Measurements from ENCODE around the gene CDH4. TPM values are rescaled to one million over a fixed set of nuclear protein-coding genes. Genes with fewer than 3 reads are reported as not detected.

The CDH4 gene
- total RNA-seq, 1 experiment from 2014 or later = 5.3 TPM

- ATAC-seq (no peak), DNase-seq (ENCODE audit: low spot score) (no peak)
- ChIA-PET POLR2A (no interaction called here), CTCF (no interaction called here)
- peaks cover 10% of the 10 kb centered on the region for H3K36me3 Mint-ChIP-seq
- H3K27ac Mint-ChIP-seq = peak overlapping the region; percentile 60
- peaks cover 2% of the 10 kb centered on the region; the same call in 1 of the 2 replicates for H3K4me1 Mint-ChIP-seq
- no peak overlapping the region for H3K4me3 Mint-ChIP-seq
- no peaks in the 10 kb centered on the region for H3K9me3 Mint-ChIP-seq
- H3K27me3 Mint-ChIP-seq (ENCODE audit: low read depth) = no peaks in the 10 kb centered on the region
- TF ChIP-seq RORB (CRISPR knock-in tag; IDR thresholded peaks at IDR 0.05) (no peak), ATF1 (CRISPR knock-in tag; IDR thresholded peaks at IDR 0.05) (no peak), CBFB (CRISPR knock-in tag; IDR thresholded peaks at IDR 0.05; ENCODE audit: low read depth) (no peak), ETV6 (CRISPR knock-in tag; IDR thresholded peaks at IDR 0.05) (no peak), ZBTB21 (CRISPR knock-in tag; IDR thresholded peaks at IDR 0.05; ENCODE audit: borderline replicate concordance) (no peak), TEAD1 (CRISPR knock-in tag; IDR thresholded peaks at IDR 0.05) (no peak), JAZF1 (CRISPR knock-in tag; IDR thresholded peaks at IDR 0.05) (no peak), IRF2 (CRISPR knock-in tag; IDR thresholded peaks at IDR 0.05; ENCODE audit: borderline replicate concordance, low read depth) (no peak), MXD4 (CRISPR knock-in tag; IDR thresholded peaks at IDR 0.05; ENCODE audit: borderline replicate concordance) (no peak), ZNF263 (CRISPR knock-in tag; IDR thresholded peaks at IDR 0.05; ENCODE audit: low read depth) (no peak), ZNF532 (CRISPR knock-in tag; IDR thresholded peaks at IDR 0.05; ENCODE audit: borderline replicate concordance) (no peak), SMAD3 (CRISPR knock-in tag; IDR thresholded peaks at IDR 0.05; ENCODE audit: borderline replicate concordance) (no peak), NFYB (CRISPR knock-in tag; conservative IDR thresholded peaks at IDR 0.05; ENCODE audit: low read depth) (no peak), RELA (CRISPR knock-in tag; IDR thresholded peaks at IDR 0.05; ENCODE audit: borderline replicate concordance) (no peak), SOX15 (CRISPR knock-in tag; IDR thresholded peaks at IDR 0.05) (no peak), NFE2L1 (CRISPR knock-in tag; IDR thresholded peaks at IDR 0.05) (no peak), FOXK1 (CRISPR knock-in tag; IDR thresholded peaks at IDR 0.05) (no peak)
- TF ChIP-seq, protein P1, sequence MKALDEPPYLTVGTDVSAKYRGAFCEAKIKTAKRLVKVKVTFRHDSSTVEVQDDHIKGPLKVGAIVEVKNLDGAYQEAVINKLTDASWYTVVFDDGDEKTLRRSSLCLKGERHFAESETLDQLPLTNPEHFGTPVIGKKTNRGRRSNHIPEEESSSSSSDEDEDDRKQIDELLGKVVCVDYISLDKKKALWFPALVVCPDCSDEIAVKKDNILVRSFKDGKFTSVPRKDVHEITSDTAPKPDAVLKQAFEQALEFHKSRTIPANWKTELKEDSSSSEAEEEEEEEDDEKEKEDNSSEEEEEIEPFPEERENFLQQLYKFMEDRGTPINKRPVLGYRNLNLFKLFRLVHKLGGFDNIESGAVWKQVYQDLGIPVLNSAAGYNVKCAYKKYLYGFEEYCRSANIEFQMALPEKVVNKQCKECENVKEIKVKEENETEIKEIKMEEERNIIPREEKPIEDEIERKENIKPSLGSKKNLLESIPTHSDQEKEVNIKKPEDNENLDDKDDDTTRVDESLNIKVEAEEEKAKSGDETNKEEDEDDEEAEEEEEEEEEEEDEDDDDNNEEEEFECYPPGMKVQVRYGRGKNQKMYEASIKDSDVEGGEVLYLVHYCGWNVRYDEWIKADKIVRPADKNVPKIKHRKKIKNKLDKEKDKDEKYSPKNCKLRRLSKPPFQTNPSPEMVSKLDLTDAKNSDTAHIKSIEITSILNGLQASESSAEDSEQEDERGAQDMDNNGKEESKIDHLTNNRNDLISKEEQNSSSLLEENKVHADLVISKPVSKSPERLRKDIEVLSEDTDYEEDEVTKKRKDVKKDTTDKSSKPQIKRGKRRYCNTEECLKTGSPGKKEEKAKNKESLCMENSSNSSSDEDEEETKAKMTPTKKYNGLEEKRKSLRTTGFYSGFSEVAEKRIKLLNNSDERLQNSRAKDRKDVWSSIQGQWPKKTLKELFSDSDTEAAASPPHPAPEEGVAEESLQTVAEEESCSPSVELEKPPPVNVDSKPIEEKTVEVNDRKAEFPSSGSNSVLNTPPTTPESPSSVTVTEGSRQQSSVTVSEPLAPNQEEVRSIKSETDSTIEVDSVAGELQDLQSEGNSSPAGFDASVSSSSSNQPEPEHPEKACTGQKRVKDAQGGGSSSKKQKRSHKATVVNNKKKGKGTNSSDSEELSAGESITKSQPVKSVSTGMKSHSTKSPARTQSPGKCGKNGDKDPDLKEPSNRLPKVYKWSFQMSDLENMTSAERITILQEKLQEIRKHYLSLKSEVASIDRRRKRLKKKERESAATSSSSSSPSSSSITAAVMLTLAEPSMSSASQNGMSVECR (CRISPR knock-in tag; IDR thresholded peaks at IDR 0.05; ENCODE audit: borderline replicate concordance) = no peak
- TF ChIP-seq, protein P2, sequence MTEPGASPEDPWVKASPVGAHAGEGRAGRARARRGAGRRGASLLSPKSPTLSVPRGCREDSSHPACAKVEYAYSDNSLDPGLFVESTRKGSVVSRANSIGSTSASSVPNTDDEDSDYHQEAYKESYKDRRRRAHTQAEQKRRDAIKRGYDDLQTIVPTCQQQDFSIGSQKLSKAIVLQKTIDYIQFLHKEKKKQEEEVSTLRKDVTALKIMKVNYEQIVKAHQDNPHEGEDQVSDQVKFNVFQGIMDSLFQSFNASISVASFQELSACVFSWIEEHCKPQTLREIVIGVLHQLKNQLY (CRISPR knock-in tag; IDR thresholded peaks at IDR 0.05) = no peak
These were observed 727.9 kb downstream of the CDH4 start for GRCh38 chr20:61979701-61980635.
